Esophagus squamous epithelium (tissue), 5 donors: ENCODE data around the gene PRKCA. TPM values are rescaled to one million over a fixed set of nuclear protein-coding genes. Genes with fewer than 3 reads are reported as not detected.

Source experiments
- DNase-seq: peaks from one replicate; lab custom pipeline; 2025; lab: John Stamatoyannopoulos, UW
- H3K27ac ChIP-seq, 4 donors: fragments of 200-600 bp; sonication (generic); one replicate each; pipeline ENCODE4 v1.5.1; 2016 to 2019; ENCODE audit warnings: mild to moderate bottlenecking in 1 of 4
- H3K27me3 ChIP-seq, 4 donors: fragments of 200-600 bp; sonication (generic); 1 replicate in 3 of 4; 2 replicates in 1 of 4; pipeline versions ENCODE4 v1.5.1 to v1.6.0; 2017 to 2021; ENCODE audit warnings: antibody characterized with exemption in 1 of 4
- H3K36me3 ChIP-seq, 3 donors: fragments of 200-600 bp; sonication (generic); one replicate each; pipeline ENCODE4 v1.5.1; 2016 to 2019
- H3K4me1 ChIP-seq, 3 donors: fragments of 200-600 bp; sonication (generic); one replicate each; pipeline ENCODE4 v1.5.1; 2017 to 2019
- H3K4me3 ChIP-seq, 4 donors: fragments of 200-600 bp; sonication (generic); 1 replicate in 3 of 4; 2 replicates in 1 of 4; pipeline ENCODE4 v1.5.1; 2016 to 2019; ENCODE audit warnings: mild to moderate bottlenecking in 2 of 4, moderate library complexity in 1 of 4
- H3K9me3 ChIP-seq, 3 donors: fragments of 200-600 bp; sonication (generic); one replicate each; pipeline ENCODE4 v1.5.1; 2016 to 2019
- CTCF ChIP-seq, 6 experiments: fragments of 450-650 bp in 4 of 6; fragments of 200-600 bp in 2 of 6; sonication (generic) in 2 of 6; IDR thresholded peaks; one replicate each; pipeline ENCODE4 v1.5.1; 2016 to 2019; ENCODE audit warnings: antibody characterized with exemption in 6 of 6, mild to moderate bottlenecking in 4 of 6, moderate library complexity in 4 of 6
- POLR2A ChIP-seq, 4 donors: fragments of 450-650 bp; IDR thresholded peaks; one replicate each; pipeline ENCODE4 v1.6.1; 2017; ENCODE audit warnings: antibody characterized with exemption in 4 of 4, mild to moderate bottlenecking in 4 of 4, moderate library complexity in 3 of 4
- WGBS, 2 donors: methylation state at CpG; one replicate each; pipeline ENCODE4 v1.1.5; 2018; 5-methylcytosine and 5-hydroxymethylcytosine counted together
- intact Hi-C: fragments of 100-400 bp; cut with DNase I; formaldehyde crosslinking; loops from one replicate; pipeline ENCODE4 v1.15.0; 2022
- total RNA-seq, 4 donors: library from RNA; depleted of rRNA; stranded (reverse); fragments of >200 nt; gene quantifications; one replicate each; pipeline ENCODE4 v1.1.0, GENCODE V29; 2016
- donor health status: DM: yes; HTN: yes; CAD: no.

The PRKCA gene
- total RNA-seq, 4 donors from 2014 or later: 2.4 to 9.2 (median 4.2) TPM

GRCh38 chr17:66542129-66542966 lies 239.9 kb downstream of the PRKCA start:
- intact Hi-C loops: no loop called here
- no peaks in the 10 kb centered on the region for H3K27me3 ChIP-seq
- TF ChIP-seq POLR2A (IDR thresholded peaks at IDR 0.05) (no peak), CTCF (IDR thresholded peaks at IDR 0.05) (no peak)
- H3K4me1 ChIP-seq: peaks cover 0 to 29% (median 8%) of the 10 kb centered on the region in 3 donors
- no peak overlapping the region for H3K4me3 ChIP-seq
- WGBS, 2 donors: 58 to 72% methylated on average over 4 of the region's 4 CpGs
- H3K36me3 ChIP-seq: no peaks in the 10 kb centered on the region
- no peak for DNase-seq
- H3K9me3 ChIP-seq: no peaks in the 10 kb centered on the region
- peak overlapping the region in 1 of 4 donors; percentile 1 for H3K27ac ChIP-seq

- Histone ChIP-seq H3K4me1 (peaks cover 0 to 29% (median 8%) of the 10 kb centered on the region in 3 donors), H3K27me3 (no peaks in the 10 kb centered on the region), H3K27ac (no peak overlapping the region), H3K9me3 (no peaks in the 10 kb centered on the region), H3K4me3 (no peak overlapping the region), H3K36me3 (no peaks in the 10 kb centered on the region)
- TF ChIP-seq CTCF (IDR thresholded peaks at IDR 0.05): no peak
- no peak for TF ChIP-seq POLR2A (IDR thresholded peaks at IDR 0.05)
- DNase-seq: no peak
- 88 to 97% methylated on average over 3 of the region's 3 CpGs for WGBS, 2 donors
- intact Hi-C loops: no loop called here
Observed at GRCh38 chr17:66542967-66543520, 240.6 kb downstream of the PRKCA start.

- 92 to 94% methylated on average over 2 of the region's 2 CpGs for WGBS, 2 donors
- intact Hi-C loops: no loop called here
- Histone ChIP-seq H3K9me3 (no peaks in the 10 kb centered on the region), H3K4me3 (no peak overlapping the region), H3K36me3 (no peaks in the 10 kb centered on the region), H3K27ac (no peak overlapping the region), H3K4me1 (peaks cover 0 to 29% (median 8%) of the 10 kb centered on the region in 3 donors), H3K27me3 (no peaks in the 10 kb centered on the region)
- no peak for TF ChIP-seq CTCF (IDR thresholded peaks at IDR 0.05)
- no peak for TF ChIP-seq POLR2A (IDR thresholded peaks at IDR 0.05)
- DNase-seq: no peak
Observed at GRCh38 chr17:66543526-66543925, 241.1 kb downstream of the PRKCA start.

GRCh38 chr17:66545918-66546317 lies 243.5 kb downstream of the PRKCA start:
- Histone ChIP-seq H3K36me3 (no peaks in the 10 kb centered on the region), H3K4me1 (peaks cover 0 to 18% (median 8%) of the 10 kb centered on the region in 3 donors), H3K27ac (no peak overlapping the region), H3K4me3 (no peak overlapping the region), H3K9me3 (no peaks in the 10 kb centered on the region), H3K27me3 (no peaks in the 10 kb centered on the region)
- no peak for DNase-seq
- WGBS, 2 donors: 67 to 76% methylated on average over 2 of the region's 2 CpGs
- intact Hi-C loops: no loop called here
- TF ChIP-seq POLR2A (IDR thresholded peaks at IDR 0.05) (no peak), CTCF (IDR thresholded peaks at IDR 0.05) (no peak)
